Panc1 (cell line): ENCODE data around the gene NNT. TPM values are rescaled to one million over a fixed set of nuclear protein-coding genes. Genes with fewer than 3 reads are reported as not detected.

Source experiments
- ATAC-seq: fragments of 200-7000 bp; cut with Tn5 transposase; 2 replicates; pipeline ENCODE4 v1.9.1; 2020; ENCODE audit warnings: mild to moderate bottlenecking, moderate library complexity
- BruUV-seq: library from RNA; stranded (reverse); fragments of 400-500 nt; replicated peaks from 2 replicates; lab custom pipeline; 2021; lab: Mats Ljungman, UMichigan
- CTCF ChIA-PET: fragments of 300-600 bp; sonication (Branson Sonifier 250); formaldehyde crosslinking; loops from one replicate; lab custom pipeline; 2022; ENCODE audit warnings: antibody characterized with exemption; lab: Charles Lee
- POLR2A ChIA-PET: fragments of 300-600 bp; sonication (Branson Sonifier 250); formaldehyde crosslinking; loops from one replicate; lab custom pipeline; 2022; ENCODE audit warnings: antibody characterized with exemption; lab: Charles Lee
- DNase-seq: peaks from one replicate; pipeline ENCODE4 v3.0.0-alpha.2; 2010; ENCODE audit warnings: low read depth, low spot score
- H3K27ac ChIP-seq: 2 replicates; pipeline ENCODE4 v1.5.1; 2011; ENCODE audit warnings: mild to moderate bottlenecking, low read length, inconsistent platforms
- H3K27me3 ChIP-seq: fragments of 200-500 bp; sonication (Bioruptor generic); 2 replicates; pipeline ENCODE4 v1.6.0; 2014; ENCODE audit warnings: low read length, inconsistent platforms; ENCODE audit not compliant: control insufficient read depth, insufficient read depth
- H3K36me3 ChIP-seq: fragments of 200-500 bp; sonication (Bioruptor generic); 2 replicates; pipeline ENCODE4 v1.5.1; 2014; ENCODE audit warnings: inconsistent platforms, mild to moderate bottlenecking, low read length, moderate library complexity; ENCODE audit not compliant: control insufficient read depth, insufficient read depth
- H3K4me1 ChIP-seq: 2 replicates; pipeline ENCODE4 v1.5.1; 2011; ENCODE audit warnings: inconsistent platforms, mild to moderate bottlenecking, low read length, moderate library complexity; ENCODE audit not compliant: control insufficient read depth, insufficient read depth
- H3K4me3 ChIP-seq, 2 experiments: 2 replicates each; pipeline ENCODE4 v1.5.1; 2011 to 2012; ENCODE audit warnings: low read depth in 2 of 2, low read length in 2 of 2, mild to moderate bottlenecking in 2 of 2, inconsistent platforms in 1 of 2, moderate library complexity in 1 of 2
- H3K9me3 ChIP-seq: fragments of 200-500 bp; sonication (Bioruptor generic); 2 replicates; pipeline ENCODE4 v1.5.1; 2014; ENCODE audit warnings: low read depth, mild to moderate bottlenecking, inconsistent platforms, low read length, moderate library complexity; ENCODE audit not compliant: control insufficient read depth, insufficient read depth
- POLR2AphosphoS5 ChIP-seq: IDR thresholded peaks from 2 replicates; pipeline ENCODE4 v1.6.1; 2012; ENCODE audit warnings: mild to moderate bottlenecking, low read depth, low read length, moderate library complexity
- SIN3A ChIP-seq: IDR thresholded peaks from 2 replicates; pipeline ENCODE4 v1.6.1; 2012; ENCODE audit warnings: low read depth, mild to moderate bottlenecking, low read length, moderate library complexity, borderline replicate concordance; ENCODE audit not compliant: insufficient read depth
- TCF7L2 ChIP-seq: IDR thresholded peaks from 2 replicates; pipeline ENCODE4 v1.6.1; 2011; ENCODE audit warnings: mild to moderate bottlenecking, low read depth, low read length, inconsistent platforms
- in situ Hi-C: cut with HindIII; loops from 2 replicates; pipeline ENCODE4 v1.10.0; 2016; ENCODE audit warnings: low sequenced_read_pairs, low pct_unique_long_range_greater_than_20kb
- intact Hi-C: fragments of 100-400 bp; cut with micrococcal nuclease; formaldehyde crosslinking; loops from one replicate; pipeline ENCODE4 v1.10.0; 2022; ENCODE audit not compliant: unreplicated experiment
- total RNA-seq: library from RNA; stranded (reverse); gene quantifications from one replicate; pipeline ENCODE4 v1.2.1, GENCODE V29; 2021; ENCODE audit not compliant: unreplicated experiment
- TF ChIP-seq, protein P1 (sequence below): fragments of 450-650 bp; IDR thresholded peaks from 2 replicates; pipeline ENCODE4 v1.5.1; 2017; ENCODE audit warnings: mild to moderate bottlenecking
- TF ChIP-seq, protein P2 (sequence below), 2 experiments: IDR thresholded peaks; 2 replicates each; pipeline ENCODE4 v1.6.1; 2011 to 2012; ENCODE audit warnings: low read depth in 2 of 2, control low read depth in 1 of 2, low read length in 1 of 2, mild to moderate bottlenecking in 1 of 2, moderate library complexity in 1 of 2; ENCODE audit not compliant: insufficient read depth in 1 of 2

The NNT gene
- total RNA-seq, 1 experiment from 2014 or later: 78.7 TPM

DNA sequence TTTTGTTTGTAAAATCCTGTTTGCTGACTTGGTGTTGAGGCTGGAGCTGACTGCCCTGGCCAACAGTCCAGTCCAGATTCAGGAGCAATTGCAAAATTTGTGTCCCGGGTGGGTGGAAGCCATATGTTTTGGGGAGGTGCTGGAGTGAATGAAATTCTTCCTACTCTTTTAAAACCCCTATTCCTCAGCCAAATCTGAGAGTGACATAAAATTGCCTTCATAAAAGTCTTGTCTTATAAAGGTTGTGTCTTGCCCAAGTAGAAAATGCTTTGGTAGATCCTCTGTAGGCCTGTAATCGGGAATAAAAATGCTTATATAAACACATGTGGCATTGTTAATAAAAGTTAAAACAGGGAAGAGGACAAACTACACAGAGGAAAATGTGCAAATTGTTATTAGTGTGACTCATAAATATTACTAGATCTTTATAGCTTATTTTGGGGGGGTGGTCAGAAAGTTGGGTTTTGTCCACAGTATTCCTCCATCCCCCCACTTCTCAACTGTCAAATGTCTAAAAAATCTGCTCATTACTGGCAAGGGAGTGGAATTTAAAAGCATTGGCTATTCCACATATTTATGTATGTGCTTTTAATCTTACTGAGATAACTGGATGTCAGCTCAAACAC, 45.6 kb downstream of the NNT start:
- no peaks in the 10 kb centered on the region for H3K9me3 ChIP-seq
- H3K4me3 ChIP-seq: no peak overlapping the region
- intact Hi-C loops (no loop called here), in situ Hi-C loops (no loop called here)
- no peak for TF ChIP-seq TCF7L2
- CTCF ChIA-PET: no interaction called here
- POLR2A ChIA-PET: no interaction called here
- no TSS peak for BruUV-seq
- no peaks in the 10 kb centered on the region for H3K4me1 ChIP-seq
- H3K36me3 ChIP-seq: peaks cover 14% of the 10 kb centered on the region
- DNase-seq (no peak), ATAC-seq (no peak)
- H3K27me3 ChIP-seq: no peaks in the 10 kb centered on the region
- H3K27ac ChIP-seq: no peak overlapping the region

DNA sequence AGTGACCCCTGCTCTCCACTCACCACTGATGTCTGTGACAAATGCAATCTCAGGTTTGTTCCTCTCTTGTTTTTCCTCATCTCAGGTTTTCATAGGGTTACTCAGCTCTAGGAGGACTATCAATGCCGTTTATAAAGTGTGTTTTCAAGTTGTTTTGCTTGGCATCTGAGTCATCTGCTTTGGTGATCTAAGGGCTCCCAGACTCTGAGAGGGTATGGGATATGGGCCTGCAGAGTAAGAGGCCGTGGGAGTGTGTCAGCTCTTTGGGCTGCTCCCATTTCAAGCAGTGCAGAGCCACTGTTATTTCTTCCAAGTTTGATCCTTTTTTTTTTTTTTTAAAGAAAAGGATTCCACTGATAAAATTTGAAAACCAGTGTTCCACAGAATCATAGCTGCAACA, 46.3 kb downstream of the NNT start:
- Histone ChIP-seq H3K36me3 (peaks cover 14% of the 10 kb centered on the region), H3K4me1 (no peaks in the 10 kb centered on the region), H3K27me3 (no peaks in the 10 kb centered on the region), H3K4me3 (no peak overlapping the region), H3K27ac (no peak overlapping the region), H3K9me3 (no peaks in the 10 kb centered on the region)
- TF ChIP-seq, protein P1, sequence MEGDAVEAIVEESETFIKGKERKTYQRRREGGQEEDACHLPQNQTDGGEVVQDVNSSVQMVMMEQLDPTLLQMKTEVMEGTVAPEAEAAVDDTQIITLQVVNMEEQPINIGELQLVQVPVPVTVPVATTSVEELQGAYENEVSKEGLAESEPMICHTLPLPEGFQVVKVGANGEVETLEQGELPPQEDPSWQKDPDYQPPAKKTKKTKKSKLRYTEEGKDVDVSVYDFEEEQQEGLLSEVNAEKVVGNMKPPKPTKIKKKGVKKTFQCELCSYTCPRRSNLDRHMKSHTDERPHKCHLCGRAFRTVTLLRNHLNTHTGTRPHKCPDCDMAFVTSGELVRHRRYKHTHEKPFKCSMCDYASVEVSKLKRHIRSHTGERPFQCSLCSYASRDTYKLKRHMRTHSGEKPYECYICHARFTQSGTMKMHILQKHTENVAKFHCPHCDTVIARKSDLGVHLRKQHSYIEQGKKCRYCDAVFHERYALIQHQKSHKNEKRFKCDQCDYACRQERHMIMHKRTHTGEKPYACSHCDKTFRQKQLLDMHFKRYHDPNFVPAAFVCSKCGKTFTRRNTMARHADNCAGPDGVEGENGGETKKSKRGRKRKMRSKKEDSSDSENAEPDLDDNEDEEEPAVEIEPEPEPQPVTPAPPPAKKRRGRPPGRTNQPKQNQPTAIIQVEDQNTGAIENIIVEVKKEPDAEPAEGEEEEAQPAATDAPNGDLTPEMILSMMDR: no peak
- no peak for TF ChIP-seq POLR2AphosphoS5
- TF ChIP-seq, protein P2, sequence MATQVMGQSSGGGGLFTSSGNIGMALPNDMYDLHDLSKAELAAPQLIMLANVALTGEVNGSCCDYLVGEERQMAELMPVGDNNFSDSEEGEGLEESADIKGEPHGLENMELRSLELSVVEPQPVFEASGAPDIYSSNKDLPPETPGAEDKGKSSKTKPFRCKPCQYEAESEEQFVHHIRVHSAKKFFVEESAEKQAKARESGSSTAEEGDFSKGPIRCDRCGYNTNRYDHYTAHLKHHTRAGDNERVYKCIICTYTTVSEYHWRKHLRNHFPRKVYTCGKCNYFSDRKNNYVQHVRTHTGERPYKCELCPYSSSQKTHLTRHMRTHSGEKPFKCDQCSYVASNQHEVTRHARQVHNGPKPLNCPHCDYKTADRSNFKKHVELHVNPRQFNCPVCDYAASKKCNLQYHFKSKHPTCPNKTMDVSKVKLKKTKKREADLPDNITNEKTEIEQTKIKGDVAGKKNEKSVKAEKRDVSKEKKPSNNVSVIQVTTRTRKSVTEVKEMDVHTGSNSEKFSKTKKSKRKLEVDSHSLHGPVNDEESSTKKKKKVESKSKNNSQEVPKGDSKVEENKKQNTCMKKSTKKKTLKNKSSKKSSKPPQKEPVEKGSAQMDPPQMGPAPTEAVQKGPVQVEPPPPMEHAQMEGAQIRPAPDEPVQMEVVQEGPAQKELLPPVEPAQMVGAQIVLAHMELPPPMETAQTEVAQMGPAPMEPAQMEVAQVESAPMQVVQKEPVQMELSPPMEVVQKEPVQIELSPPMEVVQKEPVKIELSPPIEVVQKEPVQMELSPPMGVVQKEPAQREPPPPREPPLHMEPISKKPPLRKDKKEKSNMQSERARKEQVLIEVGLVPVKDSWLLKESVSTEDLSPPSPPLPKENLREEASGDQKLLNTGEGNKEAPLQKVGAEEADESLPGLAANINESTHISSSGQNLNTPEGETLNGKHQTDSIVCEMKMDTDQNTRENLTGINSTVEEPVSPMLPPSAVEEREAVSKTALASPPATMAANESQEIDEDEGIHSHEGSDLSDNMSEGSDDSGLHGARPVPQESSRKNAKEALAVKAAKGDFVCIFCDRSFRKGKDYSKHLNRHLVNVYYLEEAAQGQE (IDR thresholded peaks at IDR 0.05; ENCODE audit: insufficient read depth in 1 of 2, low read depth in 2 of 2, low read length in 1 of 2): no peak
- no peak for TF ChIP-seq TCF7L2
- TF ChIP-seq SIN3A: no peak
- DNase-seq (no peak), ATAC-seq (no peak)
- ChIA-PET CTCF (no interaction called here), POLR2A (interaction anchor here (0.7 kb wide), 1 partner anchor 110 kb away, joined by 6 read pairs; no protein-coding TSS in a partner anchor)
- BruUV-seq: no TSS peak
- in situ Hi-C loops: no loop called here
- intact Hi-C loops: no loop called here

DNA sequence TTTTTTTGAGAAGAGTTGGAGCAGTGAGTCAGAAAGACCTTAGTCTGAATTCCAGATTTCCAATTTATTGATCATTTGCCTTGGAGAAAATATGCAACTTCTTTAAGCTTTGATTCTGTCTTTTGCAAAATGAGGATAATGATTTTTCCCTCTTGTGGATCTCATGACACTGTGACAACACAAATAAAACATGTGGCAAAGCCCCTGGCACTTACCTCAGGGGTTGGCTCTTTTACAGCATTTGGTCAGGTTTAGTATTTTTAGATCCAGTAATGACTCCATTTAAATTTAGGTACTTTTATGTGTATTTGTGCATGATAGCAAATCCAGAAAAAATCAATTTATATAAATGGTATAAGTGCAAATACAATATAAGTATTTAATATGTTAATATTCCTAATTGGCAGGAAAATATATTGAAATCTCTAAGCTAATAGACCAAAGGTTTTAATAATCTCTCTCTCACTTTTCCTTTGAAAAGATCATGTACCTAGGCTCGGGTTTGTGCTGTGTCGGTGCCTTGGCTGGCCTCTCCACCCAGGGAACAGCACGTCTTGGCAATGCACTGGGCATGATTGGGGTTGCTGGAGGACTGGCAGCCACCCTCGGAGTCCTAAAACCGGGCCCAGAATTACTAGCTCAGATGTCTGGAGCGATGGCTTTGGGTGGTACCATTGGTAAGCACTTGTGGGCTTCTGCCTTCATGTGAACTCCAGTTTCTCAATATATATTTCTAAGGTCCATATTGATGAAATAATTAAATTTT, 49.7 kb downstream of the NNT start:
- DNase-seq: no peak
- no TSS peak for BruUV-seq
- 0 out of 2 replicates have a peak, but pooled peaks cover 6% of the 10 kb centered on the region for H3K36me3 ChIP-seq
- TF ChIP-seq POLR2AphosphoS5: no peak
- TF ChIP-seq, protein P1: no peak
- TF ChIP-seq, protein P2 (IDR thresholded peaks at IDR 0.05; ENCODE audit: insufficient read depth in 1 of 2, low read depth in 2 of 2, low read length in 1 of 2): no peak
- no peak for TF ChIP-seq SIN3A
- TF ChIP-seq TCF7L2: no peak
- intact Hi-C loops (no loop called here), in situ Hi-C loops (no loop called here)
- no peaks in the 10 kb centered on the region for H3K27me3 ChIP-seq
- H3K27ac ChIP-seq: no peak overlapping the region
- H3K4me3 ChIP-seq: no peak overlapping the region
- no peaks in the 10 kb centered on the region for H3K4me1 ChIP-seq
- ChIA-PET CTCF (no interaction called here), POLR2A (no interaction called here)
- ATAC-seq: no peak
- no peaks in the 10 kb centered on the region for H3K9me3 ChIP-seq
